SKM-1 treated with dmso at 0.1 percent for 144 hours (cell line): ENCODE measurements around the gene RYR2.
"Not testable (repeated sequence)": the region's sequence is repeated elsewhere in the genome, so short reads cannot be mapped to it uniquely, and the experiment has no call there.

Experiments used
- DNase-seq: peaks from one replicate; lab custom pipeline; 2025; ENCODE audit not compliant: unreplicated experiment; lab: John Stamatoyannopoulos, UW

The RYR2 gene

GRCh38 chr1:237071641-237072420, 29.8 kb downstream of the RYR2 start:
- no peak for DNase-seq

GRCh38 chr1:237074371-237075117, 32.6 kb downstream of the RYR2 start:
- no peak for DNase-seq

GRCh38 chr1:237084341-237085077, 42.5 kb downstream of the RYR2 start:
- DNase-seq: no peak

GRCh38 chr1:237091691-237092090, 49.7 kb downstream of the RYR2 start:
- no peak for DNase-seq

- no peak for DNase-seq
These were observed 51.7 kb downstream of the RYR2 start for GRCh38 chr1:237093691-237094090.

- DNase-seq: no peak
These were observed 56.6 kb downstream of the RYR2 start for GRCh38 chr1:237098541-237098940.

- no peak for DNase-seq
These were observed 61.0 kb downstream of the RYR2 start for GRCh38 chr1:237103021-237103420.

- no peak for DNase-seq
These were observed 62.1 kb downstream of the RYR2 start for GRCh38 chr1:237104096-237104495.

- DNase-seq: no peak
These were observed 63.8 kb downstream of the RYR2 start for GRCh38 chr1:237105826-237106225.

GRCh38 chr1:237108297-237109040, 66.5 kb downstream of the RYR2 start:
- no peak for DNase-seq

GRCh38 chr1:237111807-237112206, 69.8 kb downstream of the RYR2 start:
- no peak for DNase-seq

- no peak for DNase-seq
These were observed 70.7 kb downstream of the RYR2 start for GRCh38 chr1:237112663-237113062.

- DNase-seq: no peak
These were observed 73.1 kb downstream of the RYR2 start for GRCh38 chr1:237115035-237115434.

GRCh38 chr1:237119091-237119490, 77.1 kb downstream of the RYR2 start:
- no peak for DNase-seq

GRCh38 chr1:237120683-237121082, 78.7 kb downstream of the RYR2 start:
- DNase-seq: no peak

- no peak for DNase-seq
These were observed 83.0 kb downstream of the RYR2 start for GRCh38 chr1:237124856-237125462.

GRCh38 chr1:237126180-237126579, 84.2 kb downstream of the RYR2 start:
- DNase-seq: no peak

GRCh38 chr1:237127301-237127700, 85.3 kb downstream of the RYR2 start:
- DNase-seq: not testable (repeated sequence)

GRCh38 chr1:237133921-237134320, 91.9 kb downstream of the RYR2 start:
- DNase-seq: no peak

GRCh38 chr1:237134929-237135328, 92.9 kb downstream of the RYR2 start:
- no peak for DNase-seq

GRCh38 chr1:237138551-237138950, 96.6 kb downstream of the RYR2 start:
- DNase-seq: no peak
